Thyroid gland (tissue), 4 donors: ENCODE measurements around the gene CTIF. TPM values are rescaled to one million over a fixed set of nuclear protein-coding genes. Genes with fewer than 3 reads are reported as not detected.

Experiments used
- DNase-seq, 2 donors: peaks; one replicate each; pipeline ENCODE4 v3.0.0-alpha.2; 2019
- H3K27ac ChIP-seq, 3 donors: fragments of 200-600 bp; sonication (generic); 1 replicate in 2 of 3; 2 replicates in 1 of 3; pipeline ENCODE4 v1.5.1; 2016 to 2019; ENCODE audit warnings: mild to moderate bottlenecking in 1 of 3, moderate library complexity in 1 of 3
- H3K27me3 ChIP-seq: fragments of 200-600 bp; sonication (generic); one replicate; pipeline ENCODE4 v1.5.1; 2019
- H3K36me3 ChIP-seq, 2 donors: fragments of 200-600 bp; sonication (generic); one replicate each; pipeline ENCODE4 v1.5.1; 2016 to 2019
- H3K4me1 ChIP-seq, 2 donors: fragments of 200-600 bp; sonication (generic); one replicate each; pipeline ENCODE4 v1.5.1; 2017 to 2019
- H3K4me3 ChIP-seq, 3 donors: fragments of 200-600 bp; sonication (generic); replicated peaks in 1 of 3; 1 replicate in 2 of 3; 2 replicates in 1 of 3; pipeline ENCODE4 v1.5.1; 2016; ENCODE audit warnings: mild to moderate bottlenecking in 1 of 3
- H3K9me3 ChIP-seq: fragments of 200-600 bp; sonication (generic); one replicate; pipeline ENCODE4 v1.5.1; 2017
- POLR2A ChIP-seq, 2 donors: fragments of 450-650 bp; IDR thresholded peaks; one replicate each; pipeline ENCODE4 v1.6.1; 2017; ENCODE audit warnings: antibody characterized with exemption in 2 of 2, mild to moderate bottlenecking in 2 of 2, moderate library complexity in 1 of 2
- WGBS, 2 donors: methylation state at CpG; one replicate each; pipeline ENCODE4 v1.1.5; 2017; 5-methylcytosine and 5-hydroxymethylcytosine counted together
- intact Hi-C: fragments of 100-400 bp; cut with DNase I; formaldehyde crosslinking; loops from one replicate; pipeline ENCODE4 v1.15.1; 2023
- microRNA-seq: library from miRNA; unstranded; fragments of <30 nt; microRNA quantifications from one replicate; pipeline ENCODE4, GENCODE V29; 2016
- small RNA-seq: library from RNA; depleted of rRNA; stranded (forward); fragments of <200 nt; gene quantifications from one replicate; pipeline ENCODE3, GENCODE V24; 2016
- total RNA-seq, 4 donors: library from RNA; depleted of rRNA; stranded (reverse); fragments of >200 nt; gene quantifications; one replicate each; pipeline ENCODE4 v1.2.3, GENCODE V29; 2016
- TF ChIP-seq, protein P1 (sequence below), 6 experiments: fragments of 200-600 bp in 3 of 6; fragments of 450-650 bp in 3 of 6; sonication (generic) in 3 of 6; IDR thresholded peaks; one replicate each; pipeline ENCODE4 v1.5.1; 2016 to 2019; ENCODE audit warnings: antibody characterized with exemption in 6 of 6, mild to moderate bottlenecking in 2 of 6, inconsistent platforms in 1 of 6, moderate library complexity in 1 of 6

Gene CTIF
- total RNA-seq, 4 donors from 2014 or later = 18.7 to 29.8 (median 23.6) TPM

DNA sequence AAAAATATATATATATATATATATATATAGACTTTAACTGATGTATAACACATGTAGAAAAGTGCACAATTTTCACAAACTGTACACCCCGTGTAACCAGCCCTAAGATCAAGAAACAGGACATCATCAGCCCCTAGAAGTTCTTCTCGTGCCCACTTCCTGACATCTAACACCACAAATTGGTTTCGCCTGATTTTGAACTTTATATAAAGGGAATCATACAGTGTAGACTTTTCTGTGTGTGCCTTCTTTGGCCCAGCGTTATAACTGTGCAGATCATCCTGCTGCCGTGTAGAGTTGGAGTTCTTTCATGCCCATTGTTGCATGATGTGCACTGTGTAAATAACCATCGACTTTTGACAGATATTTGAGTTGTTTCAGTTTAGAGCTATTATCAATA lies 370.9 kb downstream of the CTIF start:
- 75 to 82% methylated on average over 6 of the region's 6 CpGs for WGBS, 2 donors
- Histone ChIP-seq H3K27ac (no peak overlapping the region), H3K4me1 (peaks cover 2 to 3% of the 10 kb centered on the region in 2 donors), H3K4me3 (no peak overlapping the region), H3K9me3 (no peaks in the 10 kb centered on the region), H3K27me3 (no peaks in the 10 kb centered on the region), H3K36me3 (no peaks in the 10 kb centered on the region)
- no peak for DNase-seq
- intact Hi-C loops = no loop called here
- TF ChIP-seq, protein P1, sequence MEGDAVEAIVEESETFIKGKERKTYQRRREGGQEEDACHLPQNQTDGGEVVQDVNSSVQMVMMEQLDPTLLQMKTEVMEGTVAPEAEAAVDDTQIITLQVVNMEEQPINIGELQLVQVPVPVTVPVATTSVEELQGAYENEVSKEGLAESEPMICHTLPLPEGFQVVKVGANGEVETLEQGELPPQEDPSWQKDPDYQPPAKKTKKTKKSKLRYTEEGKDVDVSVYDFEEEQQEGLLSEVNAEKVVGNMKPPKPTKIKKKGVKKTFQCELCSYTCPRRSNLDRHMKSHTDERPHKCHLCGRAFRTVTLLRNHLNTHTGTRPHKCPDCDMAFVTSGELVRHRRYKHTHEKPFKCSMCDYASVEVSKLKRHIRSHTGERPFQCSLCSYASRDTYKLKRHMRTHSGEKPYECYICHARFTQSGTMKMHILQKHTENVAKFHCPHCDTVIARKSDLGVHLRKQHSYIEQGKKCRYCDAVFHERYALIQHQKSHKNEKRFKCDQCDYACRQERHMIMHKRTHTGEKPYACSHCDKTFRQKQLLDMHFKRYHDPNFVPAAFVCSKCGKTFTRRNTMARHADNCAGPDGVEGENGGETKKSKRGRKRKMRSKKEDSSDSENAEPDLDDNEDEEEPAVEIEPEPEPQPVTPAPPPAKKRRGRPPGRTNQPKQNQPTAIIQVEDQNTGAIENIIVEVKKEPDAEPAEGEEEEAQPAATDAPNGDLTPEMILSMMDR (IDR thresholded peaks at IDR 0.05) = no peak
- no peak for TF ChIP-seq POLR2A (IDR thresholded peaks at IDR 0.05)

DNA sequence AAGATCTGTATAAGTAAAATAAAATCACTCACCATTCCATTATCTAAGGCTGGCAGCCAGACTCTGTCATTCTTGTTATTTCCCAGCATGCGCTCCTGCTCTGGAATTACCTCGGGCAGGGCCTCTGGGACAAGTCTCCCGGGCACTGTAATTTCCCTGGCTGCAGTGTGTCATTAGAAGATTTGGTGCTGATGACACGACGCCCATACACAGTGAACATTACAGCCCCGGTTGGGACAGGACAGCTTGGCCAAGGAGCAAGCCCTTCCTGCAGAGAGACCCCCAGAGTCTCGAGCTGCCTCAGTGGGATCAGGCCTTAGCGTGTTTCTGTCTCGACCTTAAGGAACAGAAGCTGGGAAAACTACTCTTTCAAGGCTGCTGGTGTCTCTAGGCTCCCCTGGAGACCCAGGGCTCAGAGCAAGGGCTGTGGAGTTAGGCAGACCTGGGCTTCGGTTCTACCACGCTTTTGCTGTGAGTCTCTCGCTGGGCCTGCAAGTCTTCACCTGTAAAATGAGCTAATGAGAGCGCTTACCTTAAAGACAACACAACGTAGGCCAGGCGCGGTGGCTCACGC lies 372.2 kb downstream of the CTIF start:
- H3K9me3 ChIP-seq = no peaks in the 10 kb centered on the region
- no peak for TF ChIP-seq POLR2A (IDR thresholded peaks at IDR 0.05)
- TF ChIP-seq, protein P1 (IDR thresholded peaks at IDR 0.05) = no peak
- no peak for DNase-seq
- H3K4me1 ChIP-seq = peaks cover 5 to 6% of the 10 kb centered on the region in 2 donors
- no peaks in the 10 kb centered on the region for H3K36me3 ChIP-seq
- no peak overlapping the region for H3K4me3 ChIP-seq
- no peaks in the 10 kb centered on the region for H3K27me3 ChIP-seq
- H3K27ac ChIP-seq = no peak overlapping the region
- intact Hi-C loops = no loop called here
- 92 to 95% methylated on average over 14 to 17 of the region's 17 CpGs for WGBS, 2 donors

Small RNA genes lying within 50 kb of the gene (microRNA-seq; reads per million reads assigned to microRNA genes)
- gene MIR4743 = not detected

Small RNA genes lying within 50 kb of the gene (small RNA-seq; reads per million reads assigned to genes)
- not detected for gene MIR4743

Other genes starting within 250 kb of the CTIF start
- 10 to 100 TPM; 41.7 to 66.7 (median 49.5) TPM for gene ZBTB7C, start 129.6 kb upstream of the CTIF start, total RNA-seq